Ovary (tissue), 3 donors: ENCODE measurements around the gene CRPPA.

Source experiments
- EP300 ChIP-seq: sonication (generic); formaldehyde crosslinking; IDR thresholded peaks from one replicate; pipeline ENCODE4 v1.6.1; 2017; ENCODE audit warnings: antibody characterized with exemption
- POLR2A ChIP-seq: fragments of 450-650 bp; IDR thresholded peaks from one replicate; pipeline ENCODE4 v1.6.1; 2017; ENCODE audit warnings: antibody characterized with exemption, mild to moderate bottlenecking, moderate library complexity
- TF ChIP-seq, protein P1 (sequence below), 3 donors: fragments of 450-650 bp in 2 of 3; fragments of 200-600 bp in 1 of 3; IDR thresholded peaks; one replicate each; pipeline versions ENCODE4 v1.5.1 to v1.8.0; 2016 to 2022; ENCODE audit warnings: antibody characterized with exemption in 3 of 3, mild to moderate bottlenecking in 1 of 3
- donor health status: DM: no; HTN: no; CAD: no.

DNA sequence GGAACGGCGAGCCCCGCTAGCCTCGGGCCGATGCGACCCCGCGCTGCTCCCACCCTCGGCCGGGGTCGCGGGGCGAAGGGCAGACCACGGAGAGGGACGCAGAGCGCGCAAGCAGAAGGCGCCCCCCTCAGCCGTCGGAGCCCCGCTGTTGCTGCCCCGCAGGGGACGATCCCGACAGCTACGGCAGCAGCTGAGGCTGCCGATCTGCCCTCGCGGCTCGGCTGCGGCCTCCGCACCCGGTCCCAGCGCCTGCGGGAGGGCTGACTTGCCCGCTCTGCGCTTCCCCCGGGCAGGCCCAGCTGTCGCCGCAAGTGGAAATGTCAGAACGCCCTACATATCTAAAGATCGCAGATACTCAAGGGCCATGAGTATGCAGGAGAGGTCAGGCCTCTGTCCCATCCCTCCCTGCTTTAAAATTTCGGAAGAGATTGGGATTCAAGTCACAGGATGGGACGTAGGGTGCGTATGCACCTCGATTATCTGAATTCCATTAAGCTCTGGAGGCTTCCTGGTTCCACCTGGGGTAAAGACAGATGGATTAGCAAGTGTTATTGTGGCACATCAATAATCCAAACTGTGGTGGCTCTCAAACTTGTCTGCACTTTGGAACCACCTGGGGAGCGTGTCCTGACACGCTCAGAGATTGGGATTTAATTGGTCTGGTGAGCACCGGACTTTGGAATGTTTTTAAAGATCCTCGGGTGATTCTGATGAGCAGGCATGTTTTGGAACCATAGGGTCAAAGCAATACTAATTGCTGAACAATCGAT lies at the start of gene CRPPA:
- TF ChIP-seq POLR2A = no peak
- TF ChIP-seq, protein P1, sequence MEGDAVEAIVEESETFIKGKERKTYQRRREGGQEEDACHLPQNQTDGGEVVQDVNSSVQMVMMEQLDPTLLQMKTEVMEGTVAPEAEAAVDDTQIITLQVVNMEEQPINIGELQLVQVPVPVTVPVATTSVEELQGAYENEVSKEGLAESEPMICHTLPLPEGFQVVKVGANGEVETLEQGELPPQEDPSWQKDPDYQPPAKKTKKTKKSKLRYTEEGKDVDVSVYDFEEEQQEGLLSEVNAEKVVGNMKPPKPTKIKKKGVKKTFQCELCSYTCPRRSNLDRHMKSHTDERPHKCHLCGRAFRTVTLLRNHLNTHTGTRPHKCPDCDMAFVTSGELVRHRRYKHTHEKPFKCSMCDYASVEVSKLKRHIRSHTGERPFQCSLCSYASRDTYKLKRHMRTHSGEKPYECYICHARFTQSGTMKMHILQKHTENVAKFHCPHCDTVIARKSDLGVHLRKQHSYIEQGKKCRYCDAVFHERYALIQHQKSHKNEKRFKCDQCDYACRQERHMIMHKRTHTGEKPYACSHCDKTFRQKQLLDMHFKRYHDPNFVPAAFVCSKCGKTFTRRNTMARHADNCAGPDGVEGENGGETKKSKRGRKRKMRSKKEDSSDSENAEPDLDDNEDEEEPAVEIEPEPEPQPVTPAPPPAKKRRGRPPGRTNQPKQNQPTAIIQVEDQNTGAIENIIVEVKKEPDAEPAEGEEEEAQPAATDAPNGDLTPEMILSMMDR (IDR thresholded peaks at IDR 0.05) = no peak
- no peak for TF ChIP-seq EP300
